Stimulated activated CD4-positive, alpha-beta T cell treated with anti-CD3 and anti-CD28 coated beads, Interleukin-15, amount 100 ng/mL, for 24 hours (primary cell): ENCODE measurements around the gene PPIP5K2.
A peak's percentile ranks its signal among the peaks of the same experiment; 100 is the strongest.
"Not testable (repeated sequence)": the region's sequence is repeated elsewhere in the genome, so short reads cannot be mapped to it uniquely, and the experiment has no call there.

Experiments
- DNase-seq: peaks from one replicate; pipeline ENCODE4 v3.0.0-alpha.2; 2020

The PPIP5K2 gene

DNA sequence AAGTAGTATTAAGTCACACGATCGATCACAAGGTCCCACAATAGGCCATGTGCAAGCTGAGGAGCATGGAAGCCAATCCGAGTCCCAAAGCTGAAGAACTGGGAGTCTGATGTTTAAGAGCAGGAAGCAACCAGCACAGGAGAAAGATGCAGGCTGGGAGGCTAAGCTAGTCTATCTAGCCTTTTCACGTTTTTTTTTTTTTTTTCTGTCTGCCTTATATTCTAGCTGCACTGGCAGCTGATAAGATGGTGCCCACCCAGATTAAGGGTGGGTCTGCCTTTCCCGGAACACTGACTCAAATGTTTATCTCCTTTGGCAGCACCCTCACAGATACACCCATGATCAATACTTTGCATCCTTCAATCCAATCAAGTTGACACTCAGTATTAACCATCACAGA, 6.5 kb downstream of the PPIP5K2 start:
- DNase-seq = no peak

- DNase-seq = no peak
These were observed 7.3 kb downstream of the PPIP5K2 start for GRCh38 chr5:103127292-103127817.

GRCh38 chr5:103128202-103128601, 8.1 kb downstream of the PPIP5K2 start:
- no peak for DNase-seq

- no peak for DNase-seq
These were observed 12.6 kb downstream of the PPIP5K2 start for GRCh38 chr5:103132684-103133083.

- DNase-seq = no peak
These were observed 13.1 kb downstream of the PPIP5K2 start for GRCh38 chr5:103133231-103133630.

- no peak for DNase-seq
These were observed 15.4 kb downstream of the PPIP5K2 start for GRCh38 chr5:103135461-103135860.

- DNase-seq = no peak
These were observed 18.1 kb downstream of the PPIP5K2 start for GRCh38 chr5:103138202-103138690.

DNA sequence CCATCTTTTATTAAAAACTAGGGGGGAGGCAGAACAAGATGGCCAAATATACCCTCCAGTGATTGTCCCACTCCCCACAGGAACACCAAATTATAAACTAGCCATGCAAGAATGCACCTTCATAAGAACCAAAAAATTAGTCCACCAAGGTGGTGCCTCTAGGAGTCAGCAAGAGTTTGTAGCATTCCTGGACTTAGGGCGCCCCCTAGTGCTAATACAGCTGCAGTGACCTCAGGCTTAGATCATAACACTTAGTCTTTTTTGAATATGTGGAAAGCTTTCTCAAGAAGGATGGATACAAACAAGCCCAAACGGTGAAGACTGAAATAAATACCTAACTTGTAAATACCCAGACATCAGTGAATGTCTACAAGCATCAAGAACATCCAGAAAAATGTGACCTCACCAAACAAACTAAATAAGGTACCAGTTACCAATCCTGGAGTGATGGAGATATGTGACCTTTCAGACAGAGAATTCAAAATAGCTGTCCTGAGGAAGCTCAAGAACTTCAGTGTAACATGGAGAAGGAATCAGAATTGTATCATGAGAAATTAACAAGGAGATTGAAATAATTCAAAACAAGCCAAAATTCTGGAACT, 19.3 kb downstream of the PPIP5K2 start:
- DNase-seq = peak; percentile 82

- not testable (repeated sequence) for DNase-seq
These were observed 22.0 kb downstream of the PPIP5K2 start for GRCh38 chr5:103142132-103142531.

DNA sequence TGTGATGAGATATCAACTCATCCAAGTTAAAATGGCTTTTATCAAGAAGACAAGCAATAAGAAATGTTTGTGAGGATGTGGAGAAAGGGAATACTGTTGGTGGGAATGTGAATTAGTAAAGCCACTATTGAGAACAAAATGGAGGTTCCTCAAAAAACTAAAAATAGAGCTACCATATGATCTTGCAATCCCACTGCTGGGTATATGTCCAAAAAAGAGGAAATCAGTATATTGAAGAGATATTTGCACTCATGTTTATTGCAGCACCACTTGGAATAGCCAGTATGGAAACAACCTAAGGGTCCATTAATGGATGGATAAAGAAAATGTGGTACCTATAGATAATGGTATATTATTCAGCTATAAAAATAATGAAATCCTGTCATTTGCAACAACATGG, 25.1 kb downstream of the PPIP5K2 start:
- no peak for DNase-seq

- no peak for DNase-seq
These were observed 28.1 kb downstream of the PPIP5K2 start for GRCh38 chr5:103148213-103148612.

DNA sequence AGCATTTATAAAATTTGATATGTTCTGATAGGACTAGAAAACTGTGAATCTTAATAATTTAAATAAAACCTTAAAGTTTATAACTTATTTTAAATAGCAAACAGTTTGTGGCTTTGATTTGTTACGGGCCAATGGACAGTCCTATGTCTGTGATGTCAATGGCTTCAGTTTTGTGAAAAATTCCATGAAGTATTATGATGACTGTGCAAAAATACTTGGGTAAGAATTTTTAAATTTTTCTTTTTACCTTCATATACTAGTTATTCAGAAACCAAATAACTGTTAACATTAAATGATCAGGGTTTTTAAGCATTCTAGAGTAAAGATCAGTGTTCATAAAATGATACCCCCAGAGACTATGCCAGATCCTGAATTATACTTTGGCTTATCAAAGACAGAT, 31.1 kb downstream of the PPIP5K2 start:
- no peak for DNase-seq

- DNase-seq = no peak
These were observed 46.6 kb downstream of the PPIP5K2 start for GRCh38 chr5:103166706-103167105.

- no peak for DNase-seq
These were observed 54.0 kb downstream of the PPIP5K2 start for GRCh38 chr5:103174147-103174546.

GRCh38 chr5:103177543-103177942, 57.4 kb downstream of the PPIP5K2 start:
- no peak for DNase-seq

- DNase-seq = no peak
These were observed 58.1 kb downstream of the PPIP5K2 start for GRCh38 chr5:103178167-103178566.

DNA sequence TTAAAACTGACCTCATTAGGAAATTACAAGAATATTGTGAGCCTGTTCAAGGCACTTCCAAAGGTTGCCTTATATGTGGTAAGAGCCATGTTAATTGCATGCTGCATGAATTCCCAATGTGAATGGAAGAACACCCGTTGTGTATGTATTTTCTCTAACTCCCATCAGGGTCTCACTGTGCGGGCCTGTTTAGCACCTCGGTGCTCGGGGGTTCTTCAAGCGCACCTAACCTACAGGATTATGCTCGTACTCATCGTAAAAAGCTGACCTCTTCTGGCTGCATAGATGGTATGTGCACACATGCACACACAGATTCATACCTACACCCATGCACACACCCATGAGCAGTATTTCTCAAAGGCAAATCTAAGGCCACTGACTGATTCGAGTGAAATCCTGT, 66.1 kb downstream of the PPIP5K2 start:
- DNase-seq = no peak

DNA sequence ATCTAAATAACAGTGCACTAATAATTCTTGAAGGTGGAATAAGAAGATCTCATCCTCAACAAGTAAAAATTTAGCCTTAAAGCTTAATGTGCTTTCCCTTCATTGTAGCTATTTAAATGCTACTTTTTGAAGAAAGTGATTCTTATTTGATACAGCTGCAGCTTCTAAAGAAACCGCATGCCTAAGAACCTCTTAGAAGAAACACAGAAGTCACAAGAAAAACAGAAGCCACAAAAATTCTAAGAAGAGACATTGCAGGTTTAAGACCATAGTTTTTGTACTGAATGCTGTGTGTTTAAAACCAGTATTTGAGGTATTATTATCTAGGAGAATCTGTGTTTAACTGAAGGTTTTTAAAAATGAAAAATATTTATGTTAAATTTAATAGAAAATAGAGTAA, 68.3 kb downstream of the PPIP5K2 start:
- DNase-seq = no peak

- no peak for DNase-seq
These were observed 83.1 kb downstream of the PPIP5K2 start for GRCh38 chr5:103203226-103203625.

GRCh38 chr5:103204990-103205389, 84.9 kb downstream of the PPIP5K2 start:
- not testable (repeated sequence) for DNase-seq

GRCh38 chr5:103205991-103206700, 86.0 kb downstream of the PPIP5K2 start:
- no peak for DNase-seq

DNA sequence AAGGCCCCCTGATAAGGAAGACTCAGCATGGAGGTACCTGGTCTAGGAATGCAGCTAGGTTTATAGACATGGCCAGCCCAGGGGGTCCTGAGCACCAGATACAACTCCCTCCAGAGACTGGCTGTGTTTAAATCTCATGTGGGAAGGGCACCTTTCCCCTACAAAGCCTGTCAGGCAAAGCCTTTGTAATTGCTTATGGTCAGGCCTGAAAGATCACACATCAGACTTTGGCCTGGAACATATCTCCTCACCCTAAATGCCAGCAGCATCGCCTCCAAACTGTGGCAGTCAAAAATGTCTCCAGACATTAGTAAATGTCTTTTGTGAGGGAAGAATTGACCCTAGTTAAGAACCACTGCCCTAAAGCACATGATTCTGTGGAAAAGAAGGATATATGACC, 86.9 kb downstream of the PPIP5K2 start:
- no peak for DNase-seq

DNA sequence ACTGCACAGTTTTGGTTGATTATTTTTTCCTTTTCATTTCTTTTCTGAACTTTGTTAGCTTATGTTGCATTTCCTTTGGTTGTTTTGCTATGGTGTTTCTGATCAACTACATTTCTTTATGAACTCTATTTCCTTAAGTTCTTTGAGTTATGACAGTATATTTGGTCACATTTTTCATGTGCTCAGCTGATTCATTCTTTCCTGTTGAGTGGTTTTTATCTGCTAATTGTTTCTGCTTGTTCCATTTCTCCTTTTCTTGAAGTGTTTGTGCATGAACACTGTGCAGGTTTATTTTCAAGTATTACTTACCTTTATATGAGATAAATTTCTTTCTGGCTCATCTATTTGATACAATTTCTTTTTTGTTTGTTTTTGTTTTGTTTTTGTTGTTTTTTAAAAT, 87.6 kb downstream of the PPIP5K2 start:
- no peak for DNase-seq

DNA sequence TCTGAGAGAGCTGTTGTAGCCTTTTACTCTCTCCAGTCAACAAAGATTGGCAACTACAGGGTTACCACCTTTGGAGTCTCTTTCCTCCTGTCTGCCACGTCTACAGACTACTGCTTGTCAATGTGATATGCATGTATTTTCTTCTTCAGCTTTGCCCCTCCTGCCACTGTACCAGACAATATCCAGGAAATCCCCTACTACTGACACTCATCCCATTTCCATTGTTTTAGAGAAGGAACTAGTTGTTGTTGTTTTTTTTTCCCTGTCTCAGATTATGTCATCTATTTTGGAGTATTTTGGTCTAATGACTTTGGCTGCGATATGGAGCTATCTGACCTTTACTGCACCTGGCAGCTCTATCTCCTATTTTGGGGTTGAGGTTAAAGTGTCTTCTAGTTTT, 88.4 kb downstream of the PPIP5K2 start:
- DNase-seq = no peak

DNA sequence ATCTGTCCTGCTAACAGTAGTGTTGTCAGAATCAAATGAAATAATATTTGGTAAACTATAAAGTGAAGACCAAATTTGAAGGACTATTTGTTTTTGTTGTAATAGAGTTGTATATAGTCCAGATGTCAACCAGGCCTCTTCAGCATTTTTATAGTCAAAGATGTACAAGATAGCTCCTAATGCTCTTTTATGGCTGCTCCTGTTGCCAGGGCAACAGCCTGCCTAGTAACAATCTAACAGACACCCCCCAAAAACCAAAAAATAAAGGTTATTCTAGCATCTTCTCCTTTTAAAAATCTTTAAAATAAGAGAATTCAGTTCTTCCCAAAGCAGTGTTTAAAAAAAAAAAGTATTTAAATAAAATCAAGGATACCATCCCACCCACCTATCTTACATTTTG, 89.0 kb downstream of the PPIP5K2 start:
- DNase-seq = no peak
